SU-DHL-6 (cell line): Measurements from ENCODE around the gene SOCS1.

Source experiments
- H2AFZ ChIP-seq: fragments of 200-600 bp; sonication (generic); 2 replicates; pipeline ENCODE4 v1.6.1; 2014; ENCODE audit warnings: low read depth, mild to moderate bottlenecking, moderate library complexity, mixed read lengths, antibody characterized with exemption, low read length; ENCODE audit not compliant: severe bottlenecking
- H3F3A ChIP-seq: fragments of 200-600 bp; shearing (Covaris generic); 2 replicates; pipeline ENCODE4 v1.6.0; 2016; ENCODE audit warnings: antibody characterized with exemption, mild to moderate bottlenecking; ENCODE audit not compliant: insufficient read depth
- H3K27ac ChIP-seq: fragments of 200-600 bp; sonication (generic); 2 replicates; pipeline ENCODE4 v1.5.1; 2016; ENCODE audit warnings: low read depth, mild to moderate bottlenecking, low read length, moderate library complexity, mixed read lengths
- H3K27me3 ChIP-seq: fragments of 200-600 bp; sonication (generic), shearing (Covaris generic); 2 replicates; pipeline ENCODE4 v1.6.0; 2014; ENCODE audit warnings: mild to moderate bottlenecking, low read length
- H3K36me3 ChIP-seq: fragments of 200-600 bp; sonication (generic); 2 replicates; pipeline ENCODE4 v1.6.1; 2014; ENCODE audit warnings: mild to moderate bottlenecking, low read length, mixed read lengths
- H3K4me2 ChIP-seq: fragments of 300-600, 200-600 bp; shearing (Covaris generic), sonication (generic); 2 replicates; pipeline ENCODE4 v1.6.0; 2014; ENCODE audit warnings: low read length, low read depth, mild to moderate bottlenecking; ENCODE audit not compliant: poor library complexity, severe bottlenecking
- H3K4me3 ChIP-seq: fragments of 200-600 bp; sonication (generic); 2 replicates; pipeline ENCODE4 v1.5.1; 2014; ENCODE audit warnings: antibody characterized with exemption, low read length, mild to moderate bottlenecking, mixed read lengths; ENCODE audit not compliant: insufficient read depth, poor library complexity, severe bottlenecking
- H3K79me2 ChIP-seq: fragments of 200-600 bp; sonication (generic); 2 replicates; pipeline ENCODE4 v1.6.1; 2014; ENCODE audit warnings: mild to moderate bottlenecking, low read length, moderate library complexity; ENCODE audit not compliant: insufficient read depth
- H3K9ac ChIP-seq: fragments of 200-600 bp; sonication (generic); 2 replicates; pipeline ENCODE4 v1.7.0; 2014; ENCODE audit warnings: mild to moderate bottlenecking, low read length
- H3K9me2 ChIP-seq: fragments of 200-600 bp; sonication (generic); replicated peaks from 2 replicates; pipeline ENCODE4 v1.6.1; 2014; ENCODE audit warnings: low read length; ENCODE audit not compliant: insufficient read depth
- H3K9me3 ChIP-seq: fragments of 200-600 bp; sonication (generic); 2 replicates; pipeline ENCODE4 v1.6.1; 2014; ENCODE audit warnings: low read length, mixed read lengths; ENCODE audit not compliant: insufficient read depth
- H4K20me1 ChIP-seq: fragments of 200-600 bp; sonication (generic); 2 replicates; pipeline ENCODE4 v1.6.1; 2014; ENCODE audit warnings: low read depth, mild to moderate bottlenecking, antibody characterized with exemption, low read length, moderate library complexity, mixed read lengths
- EZH2phosphoT487 ChIP-seq: fragments of 200-600 bp; sonication (generic), shearing (Covaris generic); conservative IDR thresholded peaks from 2 replicates; pipeline ENCODE4 v1.6.1; 2018; ENCODE audit warnings: mild to moderate bottlenecking, antibody characterized with exemption, low read length, moderate library complexity, mixed read lengths
- TF ChIP-seq, protein P1 (sequence below): fragments of 200-600 bp; sonication (generic); IDR thresholded peaks from one replicate; pipeline ENCODE4 v1.5.1; 2017; ENCODE audit warnings: antibody characterized with exemption, mild to moderate bottlenecking, low read length, moderate library complexity; ENCODE audit not compliant: insufficient read depth, poor library complexity, severe bottlenecking

Gene SOCS1

DNA sequence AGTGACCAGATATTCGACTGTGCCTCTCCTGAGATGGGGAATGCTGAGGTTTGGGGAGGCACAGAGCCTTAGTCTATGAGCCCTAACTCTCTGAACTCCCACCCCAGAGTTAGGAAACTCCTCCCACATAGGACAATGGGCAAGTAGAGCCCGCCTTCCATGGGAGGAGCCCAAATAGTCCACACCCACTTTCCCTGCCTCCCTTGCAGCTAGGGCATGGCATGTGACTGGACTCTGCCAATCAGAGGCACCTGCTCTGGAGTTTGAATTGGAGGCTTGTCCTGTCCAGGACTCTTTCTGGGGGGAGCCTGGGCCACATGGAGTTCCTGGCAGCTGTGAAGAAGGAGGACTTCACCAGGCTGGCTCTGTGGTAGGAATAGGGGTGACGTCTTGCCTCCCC lies 48.4 kb downstream of the SOCS1 start:
- peaks cover 7% of the 10 kb centered on the region; the same call in 1 of the 2 replicates for H3K9me3 ChIP-seq
- H3K79me2 ChIP-seq: no peaks in the 10 kb centered on the region
- no peaks in the 10 kb centered on the region for H3F3A ChIP-seq
- H3K9ac ChIP-seq: no peak overlapping the region
- no peaks in the 10 kb centered on the region for H3K9me2 ChIP-seq
- no peaks in the 10 kb centered on the region for H3K36me3 ChIP-seq
- no peak overlapping the region for H3K4me3 ChIP-seq
- no peak overlapping the region for H2AFZ ChIP-seq
- no peak for TF ChIP-seq EZH2phosphoT487
- TF ChIP-seq, protein P1, sequence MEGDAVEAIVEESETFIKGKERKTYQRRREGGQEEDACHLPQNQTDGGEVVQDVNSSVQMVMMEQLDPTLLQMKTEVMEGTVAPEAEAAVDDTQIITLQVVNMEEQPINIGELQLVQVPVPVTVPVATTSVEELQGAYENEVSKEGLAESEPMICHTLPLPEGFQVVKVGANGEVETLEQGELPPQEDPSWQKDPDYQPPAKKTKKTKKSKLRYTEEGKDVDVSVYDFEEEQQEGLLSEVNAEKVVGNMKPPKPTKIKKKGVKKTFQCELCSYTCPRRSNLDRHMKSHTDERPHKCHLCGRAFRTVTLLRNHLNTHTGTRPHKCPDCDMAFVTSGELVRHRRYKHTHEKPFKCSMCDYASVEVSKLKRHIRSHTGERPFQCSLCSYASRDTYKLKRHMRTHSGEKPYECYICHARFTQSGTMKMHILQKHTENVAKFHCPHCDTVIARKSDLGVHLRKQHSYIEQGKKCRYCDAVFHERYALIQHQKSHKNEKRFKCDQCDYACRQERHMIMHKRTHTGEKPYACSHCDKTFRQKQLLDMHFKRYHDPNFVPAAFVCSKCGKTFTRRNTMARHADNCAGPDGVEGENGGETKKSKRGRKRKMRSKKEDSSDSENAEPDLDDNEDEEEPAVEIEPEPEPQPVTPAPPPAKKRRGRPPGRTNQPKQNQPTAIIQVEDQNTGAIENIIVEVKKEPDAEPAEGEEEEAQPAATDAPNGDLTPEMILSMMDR: no peak
- H4K20me1 ChIP-seq: no peaks in the 10 kb centered on the region
- H3K27me3 ChIP-seq: no peaks in the 10 kb centered on the region
- no peak overlapping the region for H3K4me2 ChIP-seq
- H3K27ac ChIP-seq: no peak overlapping the region

DNA sequence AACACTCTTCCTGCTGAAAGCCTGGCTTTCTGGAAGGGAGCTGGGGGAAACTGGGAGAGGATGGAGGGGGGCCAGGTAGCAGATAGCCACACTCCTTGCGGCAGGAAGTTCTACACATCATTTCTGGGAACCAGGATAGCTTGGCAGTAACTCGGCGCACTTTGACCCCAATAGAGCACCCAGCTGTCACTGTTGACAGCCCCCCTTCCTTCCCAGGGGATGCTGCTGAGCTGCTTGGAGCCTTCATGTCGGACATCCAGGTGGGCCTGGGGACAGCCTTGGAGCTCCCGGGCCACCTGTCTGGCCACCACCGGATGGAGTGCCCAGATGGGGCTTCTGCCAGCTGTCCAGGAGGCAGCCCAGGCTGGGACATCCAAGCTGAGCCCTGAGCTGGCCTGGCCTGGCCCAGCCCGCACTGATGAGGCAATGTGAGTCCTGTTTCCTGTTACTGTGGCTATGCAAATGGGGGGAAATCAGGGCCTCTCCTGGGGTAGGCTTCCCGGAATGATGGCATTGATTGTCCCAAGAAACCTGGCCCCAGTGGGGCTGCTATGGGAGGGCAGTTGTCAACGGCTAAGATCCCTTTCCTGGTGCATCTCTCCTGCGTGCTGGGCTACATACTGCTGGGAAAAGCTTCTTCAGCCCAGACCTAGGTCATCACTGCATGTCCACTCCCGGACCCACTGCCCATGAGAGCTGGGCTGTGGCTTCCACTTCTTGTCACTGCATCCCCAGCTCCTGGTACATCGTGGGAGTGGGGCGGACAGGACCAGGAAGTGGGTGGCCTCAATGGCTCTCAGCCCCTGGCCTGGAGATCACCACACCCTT lies 50.0 kb downstream of the SOCS1 start:
- no peak for TF ChIP-seq EZH2phosphoT487
- TF ChIP-seq, protein P1: no peak
- Histone ChIP-seq H3K79me2 (no peaks in the 10 kb centered on the region), H3F3A (no peaks in the 10 kb centered on the region), H4K20me1 (no peaks in the 10 kb centered on the region), H3K27ac (no peak overlapping the region), H2AFZ (no peak overlapping the region), H3K9me2 (no peaks in the 10 kb centered on the region), H3K36me3 (no peaks in the 10 kb centered on the region), H3K9ac (no peak overlapping the region), H3K27me3 (no peaks in the 10 kb centered on the region), H3K4me2 (no peak overlapping the region), H3K4me3 (no peak overlapping the region), H3K9me3 (peaks cover 7% of the 10 kb centered on the region; the same call in 1 of the 2 replicates)

DNA sequence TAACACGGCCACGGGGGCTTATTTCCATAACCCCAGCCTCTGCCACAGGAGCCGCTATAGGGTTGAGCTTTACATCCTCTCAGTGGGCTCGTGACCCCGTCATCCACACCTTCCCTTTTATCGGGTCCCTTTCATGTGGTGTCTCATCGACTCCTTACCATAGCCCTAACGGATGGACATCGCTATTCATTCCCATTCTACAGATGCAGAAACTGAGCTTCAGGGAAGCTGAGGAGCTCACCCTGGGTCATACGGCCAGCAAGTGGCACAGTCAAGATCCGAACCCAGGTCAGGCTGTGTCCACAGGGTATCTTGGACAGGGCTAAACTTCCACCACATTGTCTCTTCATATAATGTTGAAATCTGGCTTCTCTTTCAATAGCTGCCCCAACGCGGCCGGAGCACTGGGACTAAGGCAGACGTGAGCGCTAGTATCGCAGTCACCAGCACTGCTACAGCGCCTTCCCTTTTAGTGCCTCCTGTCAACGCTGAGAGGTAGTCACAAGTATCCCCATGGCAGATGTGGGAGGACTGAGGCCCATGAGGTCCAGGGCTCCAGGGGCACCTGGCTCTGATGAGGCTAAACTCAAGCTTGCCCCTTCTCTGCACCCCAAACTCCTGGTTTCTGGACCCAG lies 50.8 kb downstream of the SOCS1 start:
- Histone ChIP-seq H3K4me2 (no peak overlapping the region), H3K36me3 (no peaks in the 10 kb centered on the region), H3K9ac (no peak overlapping the region), H3K9me3 (peaks cover 7% of the 10 kb centered on the region; the same call in 1 of the 2 replicates), H2AFZ (no peak overlapping the region), H3F3A (no peaks in the 10 kb centered on the region), H3K79me2 (no peaks in the 10 kb centered on the region), H3K27me3 (no peaks in the 10 kb centered on the region), H3K4me3 (no peak overlapping the region), H3K9me2 (no peaks in the 10 kb centered on the region), H4K20me1 (no peaks in the 10 kb centered on the region), H3K27ac (no peak overlapping the region)
- TF ChIP-seq, protein P1: no peak
- TF ChIP-seq EZH2phosphoT487: no peak
